ENCODE data around the gene OPRL1. TPM values are rescaled to one million over a fixed set of nuclear protein-coding genes. Genes with fewer than 3 reads are reported as not detected.

The OPRL1 gene
- total and polyA plus RNA-seq, 2 of the 8 experiments (the other 6 are each of a cell fraction or from before 2014, with no cell fraction given), result 0.63 to 0.98 TPM

- TF ChIP-seq TCF12 (IDR thresholded peaks at IDR 0.05; ENCODE audit: low read depth, low read length), result no peak
- no peak for TF ChIP-seq RBBP5 (IDR thresholded peaks at IDR 0.05; ENCODE audit: borderline replicate concordance, low read depth, low read length)
- no peak for TF ChIP-seq SIN3A (conservative IDR thresholded peaks at IDR 0.05 in 1 of 2, IDR thresholded peaks at IDR 0.05 in 1 of 2; ENCODE audit: low read depth in 1 of 2, low read length in 2 of 2)
- TF ChIP-seq KDM5A (IDR thresholded peaks at IDR 0.05; ENCODE audit: low read length), result no peak
- no peak for TF ChIP-seq SP4 (IDR thresholded peaks at IDR 0.05; ENCODE audit: low read length)
- TF ChIP-seq POLR2AphosphoS5 (IDR thresholded peaks at IDR 0.05; ENCODE audit: low read depth, low read length), result no peak
- TF ChIP-seq CHD2 (IDR thresholded peaks at IDR 0.05; ENCODE audit: low read length), result no peak
- no peak for TF ChIP-seq TAF7 (optimal IDR thresholded peaks at IDR 0.05; ENCODE audit: borderline replicate concordance, low read depth, low read length)
Measured at GRCh38 chr20:64140061-64140931, 60.4 kb downstream of the OPRL1 start (continued).
